ENCODE data around the gene STUB1.

Gene STUB1

GRCh38 chr16:710500-711075 lies 30.4 kb downstream of the STUB1 start:
- Histone ChIP-seq H3K27me3 (ENCODE audit: insufficient read depth, low read length, poor library complexity) (no peaks in the 10 kb centered on the region), H3K9me3 (ENCODE audit: insufficient read depth, low read length, severe bottlenecking) (no peaks in the 10 kb centered on the region), H3K4me2 (ENCODE audit: insufficient read depth, low read length) (no peak overlapping the region), H3K4me1 (ENCODE audit: insufficient read depth, low read length) (peaks cover 18% of the 10 kb centered on the region), H3K79me2 (ENCODE audit: insufficient read depth, low read length) (peaks cover 5% of the 10 kb centered on the region), H3K27ac (ENCODE audit: low read length) (no peak overlapping the region), H3K36me3 (ENCODE audit: insufficient read depth, low read length) (no peaks in the 10 kb centered on the region; the same call in 1 of the 2 replicates), H3K9ac (ENCODE audit: low read depth, low read length) (no peak overlapping the region), H2AFZ (ENCODE audit: low read depth, low read length) (no peak overlapping the region), H4K20me1 (ENCODE audit: insufficient read depth, low read length) (peaks cover 11% of the 10 kb centered on the region), H3K4me3 (ENCODE audit: low read depth in 1 of 2, low read length in 2 of 2) (no peak overlapping the region)
- ATAC-seq (ENCODE audit: insufficient read depth, low read depth) (no peak), DNase-seq (no peak)
- TF ChIP-seq EZH2 (IDR thresholded peaks at IDR 0.05; ENCODE audit: borderline replicate concordance, low read depth, low read length, severe bottlenecking) (no peak), CTCF (IDR thresholded peaks at IDR 0.05; ENCODE audit: borderline replicate concordance, extremely low read depth, low read length, poor library complexity, severe bottlenecking) (no peak)

GRCh38 chr16:711084-711483 lies 30.9 kb downstream of the STUB1 start:
- no peak overlapping the region for H2AFZ ChIP-seq (ENCODE audit: low read depth, low read length)
- H3K4me2 ChIP-seq (ENCODE audit: insufficient read depth, low read length) = no peak overlapping the region
- ATAC-seq (ENCODE audit: insufficient read depth, low read depth) = no peak
- H3K36me3 ChIP-seq (ENCODE audit: insufficient read depth, low read length) = no peaks in the 10 kb centered on the region; the same call in 1 of the 2 replicates
- no peak overlapping the region for H3K4me3 ChIP-seq (ENCODE audit: low read depth in 1 of 2, low read length in 2 of 2)
- TF ChIP-seq EZH2 (IDR thresholded peaks at IDR 0.05; ENCODE audit: borderline replicate concordance, low read depth, low read length, severe bottlenecking) (no peak), CTCF (IDR thresholded peaks at IDR 0.05; ENCODE audit: borderline replicate concordance, extremely low read depth, low read length, poor library complexity, severe bottlenecking) (no peak)
- no peaks in the 10 kb centered on the region for H3K27me3 ChIP-seq (ENCODE audit: insufficient read depth, low read length, poor library complexity)
- H3K27ac ChIP-seq (ENCODE audit: low read length) = no peak overlapping the region
- H3K4me1 ChIP-seq (ENCODE audit: insufficient read depth, low read length) = peaks cover 23% of the 10 kb centered on the region
- peaks cover 10% of the 10 kb centered on the region for H3K79me2 ChIP-seq (ENCODE audit: insufficient read depth, low read length)
- no peak overlapping the region for H3K9ac ChIP-seq (ENCODE audit: low read depth, low read length)
- H3K9me3 ChIP-seq (ENCODE audit: insufficient read depth, low read length, severe bottlenecking) = no peaks in the 10 kb centered on the region
- peaks cover 15% of the 10 kb centered on the region for H4K20me1 ChIP-seq (ENCODE audit: insufficient read depth, low read length)
- DNase-seq = no peak

- H2AFZ ChIP-seq (ENCODE audit: low read depth, low read length) = no peak overlapping the region
- no peak overlapping the region for H3K4me2 ChIP-seq (ENCODE audit: insufficient read depth, low read length)
- ATAC-seq (ENCODE audit: insufficient read depth, low read depth) (peak; percentile 68), DNase-seq (peak; percentile 75)
- H3K27ac ChIP-seq (ENCODE audit: low read length) = no peak overlapping the region
- peaks cover 30% of the 10 kb centered on the region for H3K4me1 ChIP-seq (ENCODE audit: insufficient read depth, low read length)
- no peaks in the 10 kb centered on the region for H3K9me3 ChIP-seq (ENCODE audit: insufficient read depth, low read length, severe bottlenecking)
- no peaks in the 10 kb centered on the region for H3K27me3 ChIP-seq (ENCODE audit: insufficient read depth, low read length, poor library complexity)
- peaks cover 15% of the 10 kb centered on the region for H3K79me2 ChIP-seq (ENCODE audit: insufficient read depth, low read length)
- peaks cover 5% of the 10 kb centered on the region; the same call in 1 of the 2 replicates for H3K36me3 ChIP-seq (ENCODE audit: insufficient read depth, low read length)
- no peak overlapping the region for H3K4me3 ChIP-seq (ENCODE audit: low read depth in 1 of 2, low read length in 2 of 2)
- peaks cover 21% of the 10 kb centered on the region for H4K20me1 ChIP-seq (ENCODE audit: insufficient read depth, low read length)
- H3K9ac ChIP-seq (ENCODE audit: low read depth, low read length) = no peak overlapping the region
- peak; percentile 89 for TF ChIP-seq CTCF (IDR thresholded peaks at IDR 0.05; ENCODE audit: borderline replicate concordance, extremely low read depth, low read length, poor library complexity, severe bottlenecking)
- TF ChIP-seq EZH2 (IDR thresholded peaks at IDR 0.05; ENCODE audit: borderline replicate concordance, low read depth, low read length, severe bottlenecking) = no peak
Measured at GRCh38 chr16:711548-712320, 31.5 kb downstream of the STUB1 start.

Data from DND-41 (cell line).